HepG2 (cell line): ENCODE results near the gene KCNMA1.

Experiments
- ESRRA ChIP-seq: sonication (generic); formaldehyde crosslinking; IDR thresholded peaks from 2 replicates; pipeline ENCODE4 v1.5.1; 2020; ENCODE audit warnings: mild to moderate bottlenecking, low read depth, missing genetic modification reagents
- EZH2 ChIP-seq: conservative IDR thresholded peaks from 2 replicates; pipeline ENCODE4 v1.6.1; 2012; ENCODE audit warnings: mild to moderate bottlenecking, low read depth, low read length, moderate library complexity
- IRF9 ChIP-seq: sonication (generic); formaldehyde crosslinking; IDR thresholded peaks from 2 replicates; pipeline ENCODE4 v1.8.0; 2022; ENCODE audit warnings: missing genetic modification reagents, mild to moderate bottlenecking, borderline replicate concordance
- KLF13 ChIP-seq: sonication (generic); formaldehyde crosslinking; IDR thresholded peaks from 2 replicates; pipeline ENCODE4 v1.4.0; 2020; ENCODE audit warnings: mild to moderate bottlenecking, missing genetic modification reagents
- MYC ChIP-seq: sonication (generic); formaldehyde crosslinking; IDR thresholded peaks from 2 replicates; pipeline ENCODE4 v1.9.0; 2021; ENCODE audit warnings: missing genetic modification reagents, borderline replicate concordance
- PCBP2 ChIP-seq: fragments of 200-400 bp; formaldehyde crosslinking; optimal IDR thresholded peaks from 2 replicates; pipeline ENCODE3; 2018; ENCODE audit warnings: low read length, low read depth; ENCODE audit not compliant: poor library complexity, severe bottlenecking
- YY1 ChIP-seq: IDR thresholded peaks from 2 replicates; pipeline ENCODE4 v1.6.1; 2011; ENCODE audit warnings: low read length, low read depth, moderate library complexity, mild to moderate bottlenecking; ENCODE audit not compliant: insufficient read depth, insufficient replicate concordance
- ZBTB7A ChIP-seq: sonication (generic); formaldehyde crosslinking; IDR thresholded peaks from 2 replicates; pipeline ENCODE4 v1.8.0; 2022; ENCODE audit warnings: mild to moderate bottlenecking, missing genetic modification reagents
- ZNF124 ChIP-seq: sonication (generic); formaldehyde crosslinking; IDR thresholded peaks from 2 replicates; pipeline ENCODE4 v1.4.0; 2020; ENCODE audit warnings: missing genetic modification reagents

- TF ChIP-seq YY1: no peak
- TF ChIP-seq ZNF124 (CRISPR knock-in tag): no peak
- no peak for TF ChIP-seq ZBTB7A (CRISPR knock-in tag)
- TF ChIP-seq EZH2: no peak
- TF ChIP-seq MYC (CRISPR knock-in tag): no peak
- no peak for TF ChIP-seq ESRRA (CRISPR knock-in tag)
- TF ChIP-seq KLF13 (CRISPR knock-in tag): no peak
- no peak for TF ChIP-seq IRF9 (CRISPR knock-in tag)
- no peak for TF ChIP-seq PCBP2
These were observed 250.8 kb downstream of the KCNMA1 start for GRCh38 chr10:77386838-77387237.
